ENCODE data around the gene NPEPL1. TPM values are rescaled to one million over a fixed set of nuclear protein-coding genes. Genes with fewer than 3 reads are reported as not detected.
"Not testable (repeated sequence)": the region's sequence is repeated elsewhere in the genome, so short reads cannot be mapped to it uniquely, and the experiment has no call there.

Gene NPEPL1
- total RNA-seq, 1 donor from 2014 or later: 22.3 TPM

- H3K27me3 Mint-ChIP-seq: peaks cover 26% of the 10 kb centered on the region
- no peaks in the 10 kb centered on the region for H3K4me1 Mint-ChIP-seq
- no peak overlapping the region for H3K27ac Mint-ChIP-seq
- no peak overlapping the region for H3K4me3 Mint-ChIP-seq
- H3K36me3 Mint-ChIP-seq (ENCODE audit: low read depth): no peaks in the 10 kb centered on the region
- no peaks in the 10 kb centered on the region for H3K9me3 Mint-ChIP-seq
- DNase-seq: no peak
- intact Hi-C loops (cut with micrococcal nuclease): no loop called here
These were observed 56.0 kb downstream of the NPEPL1 start for GRCh38 chr20:58748618-58749017.

GRCh38 chr20:58749098-58749769 lies 56.6 kb downstream of the NPEPL1 start:
- H3K4me3 Mint-ChIP-seq: no peak overlapping the region
- H3K9me3 Mint-ChIP-seq: no peaks in the 10 kb centered on the region
- H3K36me3 Mint-ChIP-seq (ENCODE audit: low read depth): no peaks in the 10 kb centered on the region
- intact Hi-C loops (cut with micrococcal nuclease): no loop called here
- no peaks in the 10 kb centered on the region for H3K4me1 Mint-ChIP-seq
- peaks cover 25% of the 10 kb centered on the region for H3K27me3 Mint-ChIP-seq
- no peak for DNase-seq
- H3K27ac Mint-ChIP-seq: no peak overlapping the region

GRCh38 chr20:58749979-58750378 lies 57.4 kb downstream of the NPEPL1 start:
- DNase-seq: no peak
- Mint-ChIP-seq H3K9me3 (no peaks in the 10 kb centered on the region), H3K27me3 (peaks cover 24% of the 10 kb centered on the region), H3K4me1 (no peaks in the 10 kb centered on the region), H3K4me3 (no peak overlapping the region), H3K36me3 (ENCODE audit: low read depth) (no peaks in the 10 kb centered on the region), H3K27ac (no peak overlapping the region)
- intact Hi-C loops (cut with micrococcal nuclease): no loop called here

DNA sequence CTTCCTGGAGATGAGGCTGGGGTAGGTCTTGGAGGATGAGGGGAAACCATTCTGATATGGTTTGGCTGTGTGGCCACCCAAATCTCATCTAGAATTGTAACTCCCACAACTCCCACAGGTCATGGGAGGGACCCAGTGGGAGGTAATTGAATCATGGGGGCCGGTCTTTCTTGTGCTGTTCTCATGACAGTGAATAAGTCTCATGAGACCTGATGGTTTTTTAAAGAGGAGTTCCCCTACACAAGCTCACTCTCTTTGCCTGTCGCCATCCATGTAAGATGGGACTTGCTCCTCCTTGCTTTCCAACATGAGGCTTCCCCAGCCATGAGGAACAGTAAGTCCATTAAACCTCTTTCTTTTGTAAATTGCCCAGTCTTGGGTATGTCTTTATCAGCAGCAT lies 58.1 kb downstream of the NPEPL1 start:
- H3K4me3 Mint-ChIP-seq; H3K4me1 Mint-ChIP-seq; H3K27ac Mint-ChIP-seq; H3K36me3 Mint-ChIP-seq (ENCODE audit: low read depth); intact Hi-C loops (cut with micrococcal nuclease); DNase-seq; H3K9me3 Mint-ChIP-seq: not testable (repeated sequence)
- H3K27me3 Mint-ChIP-seq: peaks cover 23% of the 10 kb centered on the region

- Mint-ChIP-seq H3K4me3 (no peak overlapping the region), H3K27me3 (peaks cover 20% of the 10 kb centered on the region), H3K36me3 (ENCODE audit: low read depth) (no peaks in the 10 kb centered on the region), H3K27ac (no peak overlapping the region), H3K9me3 (no peaks in the 10 kb centered on the region), H3K4me1 (no peaks in the 10 kb centered on the region)
- intact Hi-C loops (cut with micrococcal nuclease): no loop called here
- DNase-seq: peak; percentile 40
These were observed 59.4 kb downstream of the NPEPL1 start for GRCh38 chr20:58751979-58752378.

DNA sequence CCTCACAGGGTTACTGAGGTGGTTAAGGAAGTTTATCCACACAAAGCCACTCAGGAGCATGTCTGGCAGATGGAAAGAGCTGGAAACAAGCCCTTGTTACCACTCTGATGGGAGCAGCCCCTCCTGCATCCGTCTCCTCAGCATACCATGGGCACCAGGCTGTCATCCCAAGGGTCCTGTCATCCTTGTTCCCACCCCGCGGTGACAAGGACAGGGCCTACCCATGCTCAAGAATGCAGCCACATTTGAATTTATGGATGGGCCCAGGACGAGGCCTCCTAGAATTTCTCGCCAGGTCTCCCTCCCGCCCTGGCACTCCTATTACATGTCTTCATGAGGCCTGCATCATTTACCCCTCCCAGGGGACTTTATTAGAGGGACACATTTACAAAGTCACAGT lies 60.0 kb downstream of the NPEPL1 start:
- Mint-ChIP-seq H3K27me3 (peaks cover 20% of the 10 kb centered on the region), H3K36me3 (ENCODE audit: low read depth) (no peaks in the 10 kb centered on the region), H3K9me3 (no peaks in the 10 kb centered on the region), H3K27ac (no peak overlapping the region), H3K4me1 (no peaks in the 10 kb centered on the region), H3K4me3 (no peak overlapping the region)
- DNase-seq: peak; percentile 41
- intact Hi-C loops (cut with micrococcal nuclease): no loop called here

DNA sequence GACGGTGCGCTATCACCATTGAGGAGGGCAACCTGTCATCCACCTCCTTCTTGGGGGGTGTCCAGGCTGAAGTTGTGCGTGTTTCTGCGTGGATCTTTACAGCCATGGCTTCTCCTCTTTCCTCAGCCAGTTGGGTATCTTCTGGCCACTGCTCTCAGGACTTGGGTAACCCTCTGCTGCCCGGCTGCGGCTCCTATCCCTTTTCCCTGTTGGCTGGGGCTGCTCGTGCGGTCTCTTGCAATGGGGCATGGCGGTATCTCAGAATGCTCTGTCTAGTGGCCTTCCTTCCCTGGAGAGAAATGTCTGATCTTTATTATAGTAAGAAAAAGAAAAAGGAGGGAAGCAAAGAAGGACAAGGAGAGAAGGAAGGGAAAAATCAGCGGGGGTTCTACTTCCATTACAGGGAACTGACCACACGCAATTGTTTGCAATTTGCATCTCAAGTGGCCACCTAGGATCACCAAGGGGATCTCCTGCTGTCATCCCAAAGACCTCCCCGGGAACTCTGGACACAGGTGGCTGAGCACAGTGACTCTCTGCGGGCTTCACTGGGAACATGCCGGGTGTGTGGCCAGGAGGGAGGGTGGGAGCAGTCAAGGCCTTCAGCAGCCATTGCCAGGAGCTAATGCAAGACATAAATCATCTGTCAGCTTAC lies 60.8 kb downstream of the NPEPL1 start:
- no peak overlapping the region for H3K4me3 Mint-ChIP-seq
- H3K9me3 Mint-ChIP-seq: no peaks in the 10 kb centered on the region
- no peak for DNase-seq
- intact Hi-C loops (cut with micrococcal nuclease): no loop called here
- H3K27me3 Mint-ChIP-seq: peaks cover 20% of the 10 kb centered on the region
- H3K27ac Mint-ChIP-seq: no peak overlapping the region
- no peaks in the 10 kb centered on the region for H3K36me3 Mint-ChIP-seq (ENCODE audit: low read depth)
- no peaks in the 10 kb centered on the region for H3K4me1 Mint-ChIP-seq

DNA sequence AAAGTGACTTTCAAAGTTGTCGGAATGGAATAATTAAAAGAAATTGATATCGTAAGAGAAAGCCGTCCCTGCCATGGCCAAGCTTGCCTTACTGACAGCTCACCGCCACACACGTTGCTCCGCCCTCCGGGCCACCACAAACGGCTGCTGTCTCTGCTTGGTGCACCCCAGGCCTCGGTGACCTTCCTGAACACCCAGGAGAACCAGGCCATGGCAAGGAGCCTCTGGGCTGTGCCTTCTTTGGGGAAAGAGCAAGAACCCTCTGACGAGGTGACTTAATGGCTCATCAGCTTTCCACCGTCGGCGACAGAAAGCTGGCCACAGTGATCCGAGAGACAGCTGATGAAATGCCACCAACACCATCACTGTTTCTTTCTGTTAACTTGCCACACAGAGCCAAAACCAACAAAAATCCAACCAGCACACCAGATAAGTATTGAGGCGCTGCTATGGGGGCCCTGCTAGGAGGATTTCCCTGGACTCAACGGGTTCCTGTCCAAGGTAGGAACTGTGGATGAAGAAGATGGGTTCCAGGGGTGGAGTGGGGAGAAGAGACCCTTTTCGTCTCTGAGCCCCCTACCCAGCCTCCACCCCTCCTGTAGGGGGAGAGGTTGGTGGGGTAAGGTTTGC lies 61.4 kb downstream of the NPEPL1 start:
- Mint-ChIP-seq H3K9me3 (no peaks in the 10 kb centered on the region), H3K27ac (no peak overlapping the region), H3K4me3 (no peak overlapping the region), H3K27me3 (peaks cover 16% of the 10 kb centered on the region), H3K36me3 (ENCODE audit: low read depth) (no peaks in the 10 kb centered on the region), H3K4me1 (no peaks in the 10 kb centered on the region)
- intact Hi-C loops (cut with micrococcal nuclease): no loop called here
- no peak for DNase-seq

DNA sequence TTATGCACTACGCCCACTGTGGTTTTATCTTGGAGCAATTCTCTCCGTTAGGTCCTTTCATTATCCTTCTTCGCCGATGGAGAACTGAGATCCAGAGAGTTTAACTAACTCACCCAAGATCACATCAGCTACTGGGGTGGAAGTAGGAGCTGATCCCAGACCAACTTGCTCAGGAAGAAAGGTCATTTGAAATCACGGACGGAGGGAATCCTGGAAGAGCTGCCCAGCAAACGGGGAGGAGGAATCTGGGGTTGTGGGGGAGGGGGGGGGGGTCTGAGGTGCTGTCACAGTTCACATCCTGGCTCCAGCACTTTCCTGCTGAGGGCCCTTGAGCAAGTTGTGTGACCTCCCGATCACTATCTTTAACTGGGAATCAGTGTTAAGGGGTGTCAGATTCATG lies 62.0 kb downstream of the NPEPL1 start:
- Mint-ChIP-seq H3K27ac (no peak overlapping the region), H3K4me1 (no peaks in the 10 kb centered on the region)
- intact Hi-C loops (cut with micrococcal nuclease): no loop called here

GRCh38 chr20:58755062-58755697 lies 62.6 kb downstream of the NPEPL1 start:
- no peak for DNase-seq
- intact Hi-C loops (cut with micrococcal nuclease): no loop called here
- Mint-ChIP-seq H3K27ac (no peak overlapping the region), H3K36me3 (ENCODE audit: low read depth) (no peaks in the 10 kb centered on the region), H3K4me1 (no peaks in the 10 kb centered on the region), H3K9me3 (no peaks in the 10 kb centered on the region), H3K27me3 (peaks cover 18% of the 10 kb centered on the region), H3K4me3 (no peak overlapping the region)

More for the DNA sequence above, 62.0 kb downstream of the NPEPL1 start:
- Mint-ChIP-seq H3K27me3 (peaks cover 14% of the 10 kb centered on the region), H3K9me3 (no peaks in the 10 kb centered on the region), H3K4me3 (no peak overlapping the region), H3K36me3 (ENCODE audit: low read depth) (no peaks in the 10 kb centered on the region)
- DNase-seq: no peak

GRCh38 chr20:58755766-58756449 lies 63.3 kb downstream of the NPEPL1 start:
- Mint-ChIP-seq H3K4me3 (no peak overlapping the region), H3K27ac (no peak overlapping the region)
- intact Hi-C loops (cut with micrococcal nuclease): no loop called here

GRCh38 chr20:58756450-58756775 lies 63.8 kb downstream of the NPEPL1 start:
- intact Hi-C loops (cut with micrococcal nuclease): no loop called here
- no peak overlapping the region for H3K4me3 Mint-ChIP-seq
- no peaks in the 10 kb centered on the region for H3K36me3 Mint-ChIP-seq (ENCODE audit: low read depth)
- no peaks in the 10 kb centered on the region for H3K4me1 Mint-ChIP-seq
- DNase-seq: no peak
- H3K27me3 Mint-ChIP-seq: peaks cover 22% of the 10 kb centered on the region
- H3K27ac Mint-ChIP-seq: no peak overlapping the region
- no peaks in the 10 kb centered on the region for H3K9me3 Mint-ChIP-seq

More at GRCh38 chr20:58755766-58756449, 63.3 kb downstream of the NPEPL1 start:
- no peak for DNase-seq
- Mint-ChIP-seq H3K9me3 (no peaks in the 10 kb centered on the region), H3K4me1 (no peaks in the 10 kb centered on the region), H3K27me3 (peaks cover 19% of the 10 kb centered on the region), H3K36me3 (ENCODE audit: low read depth) (no peaks in the 10 kb centered on the region)

GRCh38 chr20:58757647-58758046 lies 65.0 kb downstream of the NPEPL1 start:
- H3K27me3 Mint-ChIP-seq: peaks cover 25% of the 10 kb centered on the region
- H3K9me3 Mint-ChIP-seq; H3K36me3 Mint-ChIP-seq (ENCODE audit: low read depth); DNase-seq; intact Hi-C loops (cut with micrococcal nuclease); H3K27ac Mint-ChIP-seq; H3K4me1 Mint-ChIP-seq; H3K4me3 Mint-ChIP-seq: not testable (repeated sequence)

DNA sequence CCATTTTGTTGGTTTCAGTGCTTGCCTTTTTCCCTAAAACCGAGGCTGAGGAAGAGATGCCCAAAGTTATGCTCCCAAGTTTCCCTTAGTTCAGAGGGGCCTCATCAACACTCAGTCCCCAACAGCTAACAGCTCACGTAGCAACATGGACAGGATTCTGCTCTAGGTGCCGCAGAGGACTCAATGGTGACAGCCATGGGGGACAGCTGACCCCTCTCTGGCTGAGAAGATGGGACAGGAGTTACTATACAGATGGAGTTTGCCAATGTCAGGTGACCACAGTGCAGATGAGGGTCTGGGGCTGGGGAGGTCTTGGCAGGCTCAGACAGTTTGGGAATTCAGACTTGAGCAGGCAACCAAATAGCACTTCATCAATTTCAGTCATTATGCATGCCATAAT lies 67.3 kb downstream of the NPEPL1 start:
- Mint-ChIP-seq H3K9me3 (no peaks in the 10 kb centered on the region), H3K27me3 (peaks cover 23% of the 10 kb centered on the region), H3K4me3 (no peak overlapping the region), H3K4me1 (no peaks in the 10 kb centered on the region), H3K36me3 (ENCODE audit: low read depth) (no peaks in the 10 kb centered on the region), H3K27ac (no peak overlapping the region)
- DNase-seq: no peak
- intact Hi-C loops (cut with micrococcal nuclease): no loop called here
